Measurements from ENCODE around the gene ORAI1. TPM values are rescaled to one million over a fixed set of nuclear protein-coding genes. Genes with fewer than 3 reads are reported as not detected.
A peak's percentile ranks its signal among the peaks of the same experiment; 100 is the strongest.
"Not testable (repeated sequence)": the region's sequence is repeated elsewhere in the genome, so short reads cannot be mapped to it uniquely, and the experiment has no call there.

Gene ORAI1
- total and polyA plus RNA-seq, 2 donors (not counting 3 experiments of a cell fraction or from before 2014, with no cell fraction given), result 30.5 to 65.4 TPM

- DNase-seq (ENCODE audit: low read depth, low spot score); dilution Hi-C loops (cut with MboI; ENCODE audit: extremely low pct_ligation_motif_present, low sequenced_read_pairs); H4K20me1 ChIP-seq (replicated peaks; ENCODE audit: control insufficient read depth, extremely low read depth, insufficient read depth, low read length); H3K27ac ChIP-seq (ENCODE audit: insufficient read depth, low read depth, low read length); FAIRE-seq; H3K79me2 ChIP-seq (ENCODE audit: control insufficient read depth, insufficient read depth, low read length); H3K9ac ChIP-seq (replicated peaks; ENCODE audit: extremely low read depth, insufficient read depth, low read length); H2AFZ ChIP-seq (ENCODE audit: low read depth, low read length); H3K4me3 ChIP-seq (replicated peaks in 1 of 3; ENCODE audit: insufficient read depth in 1 of 3, low read depth in 1 of 3, low read length in 3 of 3); H3K27me3 ChIP-seq (ENCODE audit: control insufficient read depth in 2 of 2, insufficient read depth in 2 of 2, low read length in 2 of 2); H3K9me3 ChIP-seq (replicated peaks; ENCODE audit: control insufficient read depth, insufficient read depth, low read length); BruUV-seq (replicated peaks); H3K36me3 ChIP-seq (ENCODE audit: control insufficient read depth in 2 of 2, extremely low read depth in 1 of 2, insufficient read depth in 2 of 2, low read length in 2 of 2); H3K4me2 ChIP-seq (ENCODE audit: insufficient read depth, low read length); H3K9me1 ChIP-seq (replicated peaks; ENCODE audit: control insufficient read depth, extremely low read depth, insufficient read depth, low read length): not testable (repeated sequence)
- ChIA-PET POLR2A (interaction anchor here (1.1 kb wide), 1 partner anchor 42 kb away, joined by 3 read pairs; no protein-coding TSS in a partner anchor), CTCF (interaction anchor here (2.2 to 5.7 kb wide), 2 partner anchors 32 to 84 kb away, joined by 17 to 38 read pairs; no protein-coding TSS in a partner anchor)
- intact Hi-C loops (cut with micrococcal nuclease), result loop anchor here (5.0 kb wide), 1 partner anchor 207 kb away; the partner anchor contains the start of gene RHOF
- peaks cover 27% of the 10 kb centered on the region for H3K4me1 ChIP-seq (ENCODE audit: control insufficient read depth, extremely low read depth, insufficient read depth, low read length)
Observed at GRCh38 chr12:121584885-121585284, 41.4 kb upstream of the ORAI1 start.

DNA sequence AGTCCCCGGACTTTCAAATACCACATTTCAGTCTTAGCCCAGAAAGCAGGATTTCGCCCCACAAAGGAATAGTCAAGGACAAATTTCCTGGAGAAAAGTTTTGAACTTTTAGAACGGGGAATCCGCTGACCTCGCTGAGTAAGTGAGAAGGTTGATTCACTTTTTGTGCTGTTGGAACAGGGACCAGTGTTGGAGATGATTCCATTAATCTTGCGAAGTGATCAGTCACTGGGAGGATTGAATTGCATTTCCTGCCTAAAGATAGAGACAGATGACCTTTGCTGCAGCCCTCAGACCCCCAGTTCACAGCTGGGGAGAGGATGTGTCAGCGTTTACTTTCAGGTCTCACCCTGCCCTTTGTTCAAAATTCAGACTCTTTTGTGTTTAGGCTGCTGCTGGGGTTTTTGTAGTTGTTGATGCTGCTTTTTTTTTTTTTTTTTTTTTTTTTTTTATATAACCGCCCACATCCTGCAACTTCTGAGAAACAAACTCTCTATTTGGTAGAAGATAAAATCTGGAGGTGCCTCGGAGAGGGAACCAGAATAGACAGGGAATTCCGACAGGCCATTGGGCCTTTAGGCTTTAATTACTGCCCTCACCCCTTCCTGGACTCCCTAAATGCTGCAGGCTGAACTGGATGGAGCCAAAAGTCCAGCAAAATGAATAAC lies 35.7 kb upstream of the ORAI1 start:
- DNase-seq (ENCODE audit: low read depth, low spot score) (no peak), FAIRE-seq (peak; percentile 15)
- H3K9me1 ChIP-seq (replicated peaks; ENCODE audit: control insufficient read depth, extremely low read depth, insufficient read depth, low read length), result no peaks in the 10 kb centered on the region
- intact Hi-C loops (cut with micrococcal nuclease) (no loop called here), dilution Hi-C loops (cut with MboI; ENCODE audit: extremely low pct_ligation_motif_present, low sequenced_read_pairs) (no loop called here)
- peaks cover 4% of the 10 kb centered on the region for H3K4me1 ChIP-seq (ENCODE audit: control insufficient read depth, extremely low read depth, insufficient read depth, low read length)
- no peaks in the 10 kb centered on the region for H3K9me3 ChIP-seq (replicated peaks; ENCODE audit: control insufficient read depth, insufficient read depth, low read length)
- no peaks in the 10 kb centered on the region for H4K20me1 ChIP-seq (replicated peaks; ENCODE audit: control insufficient read depth, extremely low read depth, insufficient read depth, low read length)
- no peak overlapping the region for H3K4me3 ChIP-seq (replicated peaks in 1 of 3; ENCODE audit: insufficient read depth in 1 of 3, low read depth in 1 of 3, low read length in 3 of 3)
- no peak overlapping the region for H3K9ac ChIP-seq (replicated peaks; ENCODE audit: extremely low read depth, insufficient read depth, low read length)
- H3K4me2 ChIP-seq (ENCODE audit: insufficient read depth, low read length), result peak overlapping the region; percentile 1
- TF ChIP-seq MYC (IDR thresholded peaks at IDR 0.05; ENCODE audit: low read depth, low read length), result no peak
- TF ChIP-seq GATA2 (IDR thresholded peaks at IDR 0.05; ENCODE audit: insufficient read depth, insufficient read length, low read depth, low read length), result no peak
- TF ChIP-seq, protein P1, sequence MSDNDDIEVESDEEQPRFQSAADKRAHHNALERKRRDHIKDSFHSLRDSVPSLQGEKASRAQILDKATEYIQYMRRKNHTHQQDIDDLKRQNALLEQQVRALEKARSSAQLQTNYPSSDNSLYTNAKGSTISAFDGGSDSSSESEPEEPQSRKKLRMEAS (IDR thresholded peaks at IDR 0.05; ENCODE audit: insufficient read depth, insufficient read length), result no peak
- TF ChIP-seq JUN (IDR thresholded peaks at IDR 0.05; ENCODE audit: borderline replicate concordance, insufficient read depth, insufficient read length, low read depth), result no peak
- TF ChIP-seq EZH2 (IDR thresholded peaks at IDR 0.05; ENCODE audit: borderline replicate concordance, low read depth, low read length, severe bottlenecking), result no peak
- TF ChIP-seq CTCF (IDR thresholded peaks at IDR 0.05; ENCODE audit: extremely low read depth in 1 of 2, insufficient read depth in 1 of 2, low read depth in 1 of 2, low read length in 2 of 2), result no peak
- TF ChIP-seq FOS (IDR thresholded peaks at IDR 0.05; ENCODE audit: borderline replicate concordance, insufficient read depth, low read length), result no peak
- no peak for TF ChIP-seq POLR2A (IDR thresholded peaks at IDR 0.05; ENCODE audit: low read depth, low read length)
- no peak for TF ChIP-seq POLR2AphosphoS5 (IDR thresholded peaks at IDR 0.05; ENCODE audit: insufficient read depth, low read depth, low read length)
- POLR2A ChIA-PET, result no interaction called here
- CTCF ChIA-PET, result interaction anchor here (1.1 kb wide), 1 partner anchor 78 kb away, joined by 3 read pairs; no protein-coding TSS in a partner anchor
- no peak overlapping the region for H3K27ac ChIP-seq (ENCODE audit: insufficient read depth, low read depth, low read length)
- BruUV-seq (replicated peaks), result no TSS peak
- H3K79me2 ChIP-seq (ENCODE audit: control insufficient read depth, insufficient read depth, low read length), result no peaks in the 10 kb centered on the region
- peak overlapping the region; percentile 48 for H2AFZ ChIP-seq (ENCODE audit: low read depth, low read length)
- H3K36me3 ChIP-seq (ENCODE audit: control insufficient read depth in 2 of 2, extremely low read depth in 1 of 2, insufficient read depth in 2 of 2, low read length in 2 of 2), result no peaks in the 10 kb centered on the region
- no peaks in the 10 kb centered on the region for H3K27me3 ChIP-seq (ENCODE audit: control insufficient read depth in 2 of 2, insufficient read depth in 2 of 2, low read length in 2 of 2)
